NCI-H510A (cell line): ENCODE measurements around the gene NT5C1B.
"Not testable (repeated sequence)": the region's sequence is repeated elsewhere in the genome, so short reads cannot be mapped to it uniquely, and the experiment has no call there.

Source experiments
- DNase-seq: peaks from one replicate; lab custom pipeline; 2025; lab: John Stamatoyannopoulos, UW

NT5C1B gene

GRCh38 chr2:18589354-18589753, at the start of gene NT5C1B:
Gene NT5C1B, minus strand, starts transcription at chr2:18589569. Its CDS starts 101 bp downstream, at chr2:18589468.
- DNase-seq, result no peak

DNA sequence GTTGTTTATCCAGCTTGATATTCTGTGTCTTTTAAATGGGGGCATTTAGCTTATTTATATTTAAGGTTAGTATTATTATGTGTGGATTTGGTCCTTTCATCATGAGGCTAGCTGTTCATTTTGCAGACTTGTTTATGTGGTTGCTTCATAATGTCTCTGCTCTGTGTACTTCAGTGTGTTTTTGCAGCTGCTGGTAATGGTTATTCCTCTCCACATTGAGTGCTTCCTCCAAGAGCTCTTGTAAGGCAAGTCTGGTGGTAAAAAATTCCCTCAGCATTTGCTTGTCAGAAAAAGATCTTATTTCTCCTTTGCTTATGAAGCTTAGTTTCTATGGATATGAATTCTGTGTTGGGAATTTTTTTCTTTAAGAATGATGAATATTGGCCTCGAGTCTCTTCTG, 47.8 kb upstream of the NT5C1B start:
- DNase-seq, result peak; percentile 75

GRCh38 chr2:18632699-18633098, 43.3 kb upstream of the NT5C1B start:
- DNase-seq, result not testable (repeated sequence)

GRCh38 chr2:18630941-18631340, 41.6 kb upstream of the NT5C1B start:
- no peak for DNase-seq

DNA sequence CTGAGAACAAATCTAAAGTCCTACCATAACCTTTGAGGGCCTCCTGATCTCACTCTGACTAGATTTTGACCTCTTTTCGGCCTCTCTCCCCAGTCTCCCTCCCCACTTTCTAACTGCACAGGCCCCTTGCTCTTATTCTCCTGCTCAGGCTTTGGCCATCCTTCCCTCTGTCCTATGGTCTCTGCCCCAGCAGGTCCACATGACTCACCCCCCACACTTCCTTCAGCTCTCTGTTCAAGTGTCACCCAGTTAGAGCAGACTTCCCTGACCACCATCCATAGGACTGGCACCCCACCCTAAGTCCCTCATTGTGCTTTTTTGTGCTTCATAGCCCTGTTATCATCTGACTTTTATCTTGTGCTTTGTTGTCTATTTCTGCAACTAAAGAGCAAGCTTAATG, 41.2 kb upstream of the NT5C1B start:
- DNase-seq, result no peak

DNA sequence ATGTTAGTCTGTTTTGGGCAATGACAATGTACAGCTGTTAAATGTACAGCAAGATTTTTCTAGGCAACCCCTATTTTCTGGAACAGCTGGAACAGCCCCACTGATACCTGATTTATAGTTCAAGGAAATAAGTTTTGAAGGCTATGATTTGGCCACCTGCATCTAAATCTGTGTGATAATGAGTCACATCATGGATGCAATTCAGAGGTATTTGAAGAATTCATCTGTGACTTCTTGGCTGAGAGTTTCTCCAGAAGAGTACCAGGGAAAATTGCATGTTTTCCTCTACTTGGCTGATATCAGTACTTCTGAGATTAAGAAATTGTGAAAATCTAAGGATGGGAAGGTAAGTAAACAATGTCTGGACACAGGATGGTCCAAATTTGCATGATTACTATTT, 40.7 kb upstream of the NT5C1B start:
- no peak for DNase-seq

DNA sequence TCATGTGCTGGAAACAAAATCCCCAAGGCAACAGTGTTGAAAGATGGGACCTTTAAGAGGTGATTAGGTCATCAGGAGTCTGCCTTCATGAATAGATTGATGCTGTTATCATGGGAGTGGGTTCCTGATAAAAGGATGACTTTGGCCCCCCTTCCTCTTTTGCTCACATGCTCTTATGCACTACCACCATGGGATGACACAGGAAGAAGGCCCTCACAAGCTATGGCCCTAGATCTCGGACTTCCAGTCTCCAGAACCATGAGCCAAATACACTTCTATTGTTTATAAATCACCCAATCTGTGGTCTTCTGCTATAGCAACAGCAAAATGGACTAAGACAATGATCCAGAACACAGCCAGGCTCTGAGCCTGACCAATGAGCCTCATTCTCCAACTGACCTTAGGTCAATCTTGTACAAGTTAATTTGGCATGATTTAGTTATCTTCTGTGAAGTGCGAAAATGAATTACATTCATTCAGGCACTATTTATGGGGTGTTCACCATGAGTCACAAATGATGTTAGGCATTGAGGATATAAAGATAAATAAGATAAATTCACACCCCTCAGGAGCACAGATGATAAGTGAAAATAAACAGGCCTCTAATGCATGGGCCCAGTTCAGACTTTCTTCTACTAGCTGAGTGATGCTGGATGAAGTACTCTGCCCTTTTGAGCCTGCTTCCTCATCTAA, 37.7 kb upstream of the NT5C1B start:
- DNase-seq, result no peak

DNA sequence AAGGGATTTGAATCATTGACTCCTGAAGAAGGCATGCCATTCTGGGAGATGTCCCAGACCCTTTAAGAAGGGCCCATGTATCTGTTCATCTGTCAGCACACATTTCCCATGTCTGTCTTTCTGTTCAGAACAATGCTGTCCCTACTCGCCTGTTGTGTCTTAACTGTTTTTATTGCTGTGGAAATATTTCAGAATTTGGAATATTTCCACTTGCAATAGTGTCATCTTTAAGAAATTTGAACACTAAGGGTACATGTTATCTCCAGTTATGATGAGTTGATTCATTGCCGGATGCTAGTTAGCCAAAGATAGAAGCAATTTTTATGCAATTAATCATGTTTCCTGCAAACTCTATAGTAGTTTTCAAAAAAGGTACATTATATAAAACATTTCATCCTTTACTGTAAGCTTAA, 36.9 kb upstream of the NT5C1B start:
- DNase-seq, result no peak

GRCh38 chr2:18625563-18625962, 36.2 kb upstream of the NT5C1B start:
- DNase-seq, result no peak

- no peak for DNase-seq
Observed at GRCh38 chr2:18623782-18624181, 34.4 kb upstream of the NT5C1B start.

- no peak for DNase-seq
Observed at GRCh38 chr2:18620867-18621632, 31.7 kb upstream of the NT5C1B start.

DNA sequence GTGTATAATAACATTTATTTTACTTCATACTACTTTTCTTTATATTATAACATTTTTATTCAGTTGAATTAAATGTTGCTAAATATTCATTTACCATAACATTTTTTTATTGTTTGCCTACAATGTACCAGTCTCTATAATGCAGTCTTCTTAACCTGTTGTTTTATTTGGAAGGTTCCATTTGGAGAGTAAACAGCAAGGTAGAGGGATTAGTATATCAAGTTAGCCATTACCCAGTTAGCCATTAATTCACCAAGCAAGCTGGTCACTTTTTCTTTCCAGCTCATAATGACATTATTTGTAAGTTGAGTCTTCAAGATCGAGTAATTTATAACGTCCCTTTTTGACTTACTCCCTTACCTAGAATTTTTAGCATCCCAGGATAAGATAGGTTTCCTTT, 29.7 kb upstream of the NT5C1B start:
- no peak for DNase-seq

DNA sequence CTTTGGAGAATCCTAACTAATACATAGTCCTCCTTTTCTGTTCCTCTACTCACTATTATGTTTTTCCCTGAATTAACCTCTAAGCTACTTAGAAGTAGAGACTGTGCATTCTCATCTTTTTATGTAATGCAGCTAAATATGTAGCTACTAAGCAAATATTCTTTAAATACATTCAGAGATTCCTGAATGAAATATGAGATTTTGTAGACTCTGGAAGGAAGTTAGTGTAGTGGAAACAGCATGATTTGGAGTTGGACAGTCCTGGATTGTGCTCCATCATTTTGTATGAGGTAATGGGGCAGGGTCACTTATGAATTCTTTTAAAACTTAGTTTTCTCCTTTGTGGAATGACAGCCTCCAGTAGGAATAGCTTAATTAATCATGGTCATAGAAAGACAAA, 24.7 kb upstream of the NT5C1B start:
- DNase-seq, result no peak

DNA sequence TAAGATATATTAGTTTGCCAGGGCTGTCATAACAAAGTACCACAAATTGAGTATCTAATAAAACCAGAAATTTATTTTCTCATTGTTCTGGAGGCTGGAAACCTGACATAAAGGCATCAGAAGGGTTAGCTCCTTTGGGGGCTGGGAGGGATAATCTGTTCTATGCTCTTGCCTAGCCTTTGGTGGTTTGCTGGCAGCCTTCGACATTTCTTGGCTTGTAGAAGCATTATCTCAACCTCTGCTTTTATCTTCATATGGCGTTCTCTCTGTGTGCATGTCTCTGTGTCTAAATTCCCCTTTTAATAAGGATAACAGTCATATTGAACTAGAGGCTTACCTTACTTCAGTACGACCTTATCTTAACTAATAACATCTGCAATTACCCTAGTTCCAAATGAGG, 22.8 kb upstream of the NT5C1B start:
- no peak for DNase-seq

- DNase-seq, result peak; percentile 82
Observed at GRCh38 chr2:18611604-18612003, 22.2 kb upstream of the NT5C1B start.

- DNase-seq, result peak; percentile 69
Observed at GRCh38 chr2:18611184-18611583, 21.8 kb upstream of the NT5C1B start.

DNA sequence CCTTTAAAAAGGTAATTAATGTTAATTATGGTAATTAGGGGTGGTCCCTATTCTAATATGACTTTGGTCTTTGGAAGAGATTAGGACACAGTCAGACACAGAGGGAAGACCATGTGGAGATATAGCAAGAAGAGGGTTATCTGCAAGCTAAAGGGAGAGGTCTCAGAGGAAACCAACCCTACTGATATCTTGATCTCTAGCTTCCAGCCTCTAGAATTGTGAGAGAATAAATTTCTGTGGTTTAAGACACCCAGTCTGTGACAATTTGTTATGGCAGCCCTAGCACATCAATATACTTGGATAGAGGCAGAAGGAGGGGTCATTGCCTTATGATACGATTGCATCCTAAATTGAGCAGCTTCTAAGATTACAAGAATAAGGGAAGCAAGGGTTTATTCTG, 21.3 kb upstream of the NT5C1B start:
- DNase-seq, result no peak

- DNase-seq, result no peak
Observed at GRCh38 chr2:18610090-18610489, 20.7 kb upstream of the NT5C1B start.

GRCh38 chr2:18605115-18605514, 15.7 kb upstream of the NT5C1B start:
- DNase-seq, result no peak

GRCh38 chr2:18604531-18604885, 15.1 kb upstream of the NT5C1B start:
- DNase-seq, result no peak

GRCh38 chr2:18603854-18604530, 14.6 kb upstream of the NT5C1B start:
- no peak for DNase-seq

DNA sequence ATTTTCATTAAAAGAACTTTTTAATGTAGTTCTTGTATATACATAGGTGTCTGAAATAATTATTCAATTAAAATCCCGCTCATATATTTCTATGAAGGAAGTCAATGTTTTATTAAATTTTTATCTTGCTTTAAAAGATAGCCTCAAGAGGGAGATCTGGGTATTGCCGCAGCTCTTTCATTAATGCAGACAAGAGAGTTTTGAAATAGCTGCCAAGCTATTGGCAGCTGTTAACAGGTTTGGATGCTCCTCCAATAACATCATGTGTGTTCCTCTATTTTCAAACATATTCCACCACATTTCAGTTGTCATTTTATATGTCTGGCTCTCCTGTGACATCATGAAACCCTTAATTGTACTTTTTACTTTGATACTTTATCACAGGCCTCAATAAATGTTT, 12.9 kb upstream of the NT5C1B start:
- DNase-seq, result no peak

DNA sequence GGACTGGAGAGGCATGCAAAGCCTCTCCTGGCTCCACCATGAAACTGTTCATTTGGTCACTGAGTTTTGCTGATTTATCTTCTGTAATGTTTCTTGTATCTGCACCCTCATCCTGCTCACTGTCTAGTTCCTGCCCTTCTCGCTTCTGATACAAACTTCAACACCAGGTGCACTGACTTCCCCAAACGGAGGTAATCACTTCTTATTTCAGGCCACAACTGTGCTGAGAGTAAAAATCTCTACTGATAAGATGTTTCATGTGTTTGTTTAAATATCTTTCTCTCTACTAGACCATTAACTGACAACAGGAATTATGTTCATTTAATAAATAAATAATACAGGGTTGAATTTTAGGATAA, 10.9 kb upstream of the NT5C1B start:
- no peak for DNase-seq
